ENCODE results near the gene NCOA5. TPM values are rescaled to one million over a fixed set of nuclear protein-coding genes. Genes with fewer than 3 reads are reported as not detected.

NCOA5 gene
- total and polyA plus RNA-seq, 10 donors = 14.3 to 33.2 (median 27.7) TPM

DNA sequence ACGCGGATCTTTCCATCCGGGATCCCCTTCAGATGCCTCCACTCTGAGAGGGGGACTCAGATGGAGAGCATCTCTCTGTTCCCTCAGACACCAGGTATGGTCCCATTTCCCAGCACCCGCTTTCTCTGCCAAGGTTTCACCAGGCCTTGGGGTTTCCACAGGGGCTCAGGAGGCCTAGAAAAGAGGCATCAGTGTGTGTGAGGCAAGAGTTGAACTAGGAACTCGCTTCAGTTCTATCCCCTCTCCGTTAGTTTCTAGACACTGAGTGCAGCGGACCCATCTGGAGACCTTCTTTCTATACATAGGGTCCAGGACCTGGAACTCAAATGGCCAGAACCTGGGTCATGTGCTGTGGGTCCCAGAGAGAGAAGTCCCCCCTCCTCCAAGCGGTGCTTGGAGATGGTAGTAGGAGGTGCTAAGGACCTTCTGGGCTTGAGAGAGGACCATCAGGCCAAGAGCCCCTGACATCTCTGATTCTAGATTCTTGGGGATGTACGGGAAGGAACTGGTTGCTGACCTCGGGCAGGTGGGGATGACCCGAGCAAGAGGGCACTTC is 58.7 kb downstream of the NCOA5 start:
- Histone ChIP-seq H3K4me1 (peaks cover 0 to 9% (median 0%) of the 10 kb centered on the region in 6 donors), H3K27me3 (replicated peaks in 1 of 7) (peaks cover 3 to 98% (median 60%) of the 10 kb centered on the region in 7 donors), H3K9me3 (peaks cover 0 to 7% (median 0%) of the 10 kb centered on the region in 8 donors), H3K4me3 (no peak overlapping the region), H3K27ac (no peak overlapping the region), H3K36me3 (no peaks in the 10 kb centered on the region)
- intact Hi-C loops (cut with DNase I; ENCODE audit: low total_unique reads) = no loop called here
- no peak for DNase-seq
- WGBS, 5 donors = 20 to 31% (median 26%) methylated on average over 7 to 11 of the region's 11 CpGs
- TF ChIP-seq, protein P1, sequence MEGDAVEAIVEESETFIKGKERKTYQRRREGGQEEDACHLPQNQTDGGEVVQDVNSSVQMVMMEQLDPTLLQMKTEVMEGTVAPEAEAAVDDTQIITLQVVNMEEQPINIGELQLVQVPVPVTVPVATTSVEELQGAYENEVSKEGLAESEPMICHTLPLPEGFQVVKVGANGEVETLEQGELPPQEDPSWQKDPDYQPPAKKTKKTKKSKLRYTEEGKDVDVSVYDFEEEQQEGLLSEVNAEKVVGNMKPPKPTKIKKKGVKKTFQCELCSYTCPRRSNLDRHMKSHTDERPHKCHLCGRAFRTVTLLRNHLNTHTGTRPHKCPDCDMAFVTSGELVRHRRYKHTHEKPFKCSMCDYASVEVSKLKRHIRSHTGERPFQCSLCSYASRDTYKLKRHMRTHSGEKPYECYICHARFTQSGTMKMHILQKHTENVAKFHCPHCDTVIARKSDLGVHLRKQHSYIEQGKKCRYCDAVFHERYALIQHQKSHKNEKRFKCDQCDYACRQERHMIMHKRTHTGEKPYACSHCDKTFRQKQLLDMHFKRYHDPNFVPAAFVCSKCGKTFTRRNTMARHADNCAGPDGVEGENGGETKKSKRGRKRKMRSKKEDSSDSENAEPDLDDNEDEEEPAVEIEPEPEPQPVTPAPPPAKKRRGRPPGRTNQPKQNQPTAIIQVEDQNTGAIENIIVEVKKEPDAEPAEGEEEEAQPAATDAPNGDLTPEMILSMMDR (IDR thresholded peaks at IDR 0.05 in 8 of 11, conservative IDR thresholded peaks at IDR 0.05 in 3 of 11) = no peak
- TF ChIP-seq POLR2A (IDR thresholded peaks at IDR 0.05) = no peak
- TF ChIP-seq POLR2AphosphoS5 (IDR thresholded peaks at IDR 0.05) = no peak

DNA sequence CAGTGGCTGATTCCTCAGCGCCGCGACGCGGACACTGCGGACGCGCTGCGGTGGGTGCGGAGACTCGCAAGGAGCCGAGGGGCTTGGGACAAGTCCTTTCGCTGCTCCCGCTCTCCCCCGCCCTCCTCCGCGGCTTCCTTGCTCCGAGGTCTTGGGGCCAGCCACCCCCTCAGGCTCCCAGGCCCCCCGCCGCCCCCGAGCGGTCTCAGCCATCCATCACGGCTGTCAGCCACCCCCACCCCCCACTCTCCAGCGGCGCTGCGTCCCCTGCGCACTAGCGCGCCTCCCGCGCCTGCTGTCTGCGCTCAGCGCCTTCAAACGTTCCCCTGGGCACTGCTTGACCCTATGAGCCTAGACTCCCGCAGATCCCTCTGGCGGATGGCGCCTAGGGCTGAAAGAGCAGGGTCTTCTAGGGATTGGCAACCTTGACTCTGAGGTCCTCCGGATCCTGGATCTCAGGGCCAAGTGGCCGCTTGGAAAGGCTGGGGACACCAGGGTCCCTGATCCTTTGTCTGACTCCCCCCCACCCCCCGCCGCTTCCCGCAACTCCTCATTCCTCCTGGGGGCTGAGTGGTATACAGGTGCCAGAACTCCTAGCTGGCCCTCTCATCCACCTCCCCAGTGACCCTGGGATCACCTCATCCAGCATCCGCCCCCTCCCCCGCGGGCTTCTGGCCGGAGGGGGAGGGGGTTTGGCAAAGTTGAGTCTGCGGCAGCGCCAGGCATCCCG is 59.3 kb downstream of the NCOA5 start:
- Histone ChIP-seq H3K27ac (no peak overlapping the region), H3K36me3 (no peaks in the 10 kb centered on the region), H3K4me1 (peaks cover 0 to 9% (median 0%) of the 10 kb centered on the region in 6 donors), H3K27me3 (replicated peaks in 1 of 7) (peaks cover 3 to 100% (median 60%) of the 10 kb centered on the region in 7 donors), H3K9me3 (peaks cover 0 to 7% (median 0%) of the 10 kb centered on the region in 8 donors), H3K4me3 (no peak overlapping the region)
- TF ChIP-seq, protein P1 (IDR thresholded peaks at IDR 0.05 in 8 of 11, conservative IDR thresholded peaks at IDR 0.05 in 3 of 11) = no peak
- TF ChIP-seq POLR2AphosphoS5 (IDR thresholded peaks at IDR 0.05) (no peak), POLR2A (IDR thresholded peaks at IDR 0.05) (no peak)
- WGBS, 5 donors = 11 to 26% (median 19%) methylated on average over 25 to 49 of the region's 49 CpGs
- no peak for DNase-seq
- intact Hi-C loops (cut with DNase I; ENCODE audit: low total_unique reads) = no loop called here

DNA sequence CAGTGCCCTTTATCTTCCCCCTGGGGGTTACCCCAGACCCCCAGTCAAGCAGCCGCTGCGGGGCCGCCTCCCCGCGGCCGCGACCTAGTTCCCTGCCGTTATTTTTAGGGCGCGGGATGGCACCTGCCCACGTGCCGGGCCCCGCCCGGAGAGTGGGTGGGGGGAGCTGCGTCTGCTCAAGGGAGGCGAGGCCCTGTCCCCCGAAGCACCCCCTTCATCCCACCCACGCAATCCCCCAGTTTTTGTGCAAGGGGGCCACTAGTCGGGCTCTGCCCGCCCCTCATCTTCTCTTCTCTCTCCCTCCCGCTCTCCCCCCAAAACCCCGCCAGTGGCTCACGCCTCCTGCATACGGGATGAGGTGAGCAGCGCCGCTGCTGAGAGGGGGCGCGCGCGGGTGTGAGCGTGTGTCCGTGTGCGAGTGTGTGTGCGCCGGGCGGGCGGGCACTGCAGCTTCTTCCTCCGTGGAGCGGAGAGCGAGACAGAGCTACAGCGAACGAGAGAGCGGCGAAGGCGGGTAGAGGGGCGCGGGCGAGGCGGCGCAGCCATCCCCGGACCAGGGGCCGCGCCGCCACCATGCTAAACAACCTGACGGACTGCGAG is 60.9 kb downstream of the NCOA5 start, which contains the start of gene SLC12A5:
TSS of gene SLC12A5 (plus strand) at position 444 of the 600 bp plus-strand sequence. CDS start at position 574, 130 bp downstream.
- 24 to 32% (median 26%) methylated on average over 32 to 56 of the region's 56 CpGs for WGBS, 5 donors
- TF ChIP-seq POLR2AphosphoS5 (IDR thresholded peaks at IDR 0.05) (no peak), POLR2A (IDR thresholded peaks at IDR 0.05) (no peak)
- TF ChIP-seq, protein P1 (IDR thresholded peaks at IDR 0.05 in 8 of 11, conservative IDR thresholded peaks at IDR 0.05 in 3 of 11) = no peak
- intact Hi-C loops (cut with DNase I; ENCODE audit: low total_unique reads) = loop anchor here (10.0 kb wide), 1 partner anchor 56 kb away; the partner anchor contains the start of gene NCOA5
- DNase-seq = no peak
- H3K27me3 ChIP-seq (replicated peaks in 1 of 7) = peaks cover 3 to 100% (median 56%) of the 10 kb centered on the region in 7 donors
- H3K9me3 ChIP-seq = peaks cover 0 to 7% (median 0%) of the 10 kb centered on the region in 8 donors
- no peaks in the 10 kb centered on the region for H3K36me3 ChIP-seq
- H3K27ac ChIP-seq = no peak within 1 kb of the TSS
- H3K4me3 ChIP-seq = no peak within 1 kb of the TSS
- H3K4me1 ChIP-seq = peaks cover 0 to 9% (median 0%) of the 10 kb centered on the region in 6 donors
